Transverse colon (tissue), 4 donors: ENCODE results near the gene SPAG17. TPM values are rescaled to one million over a fixed set of nuclear protein-coding genes. Genes with fewer than 3 reads are reported as not detected.
A peak's percentile ranks its signal among the peaks of the same experiment; 100 is the strongest.

ENCODE experiments used
- DNase-seq: peaks from one replicate; pipeline ENCODE4 v3.0.0-alpha.2; 2019
- H3K27ac ChIP-seq, 4 donors: fragments of 200-600 bp; sonication (generic); 2 replicates each; pipeline ENCODE4 v1.5.1; 2016 to 2018; ENCODE audit warnings: inconsistent platforms in 4 of 4
- H3K27me3 ChIP-seq: fragments of 200-600 bp; sonication (generic); 2 replicates; pipeline ENCODE4 v1.5.1; 2017; ENCODE audit warnings: inconsistent platforms
- H3K36me3 ChIP-seq, 4 donors: fragments of 200-600 bp; sonication (generic); 2 replicates each; pipeline ENCODE4 v1.5.1; 2017 to 2019; ENCODE audit warnings: inconsistent platforms in 4 of 4
- H3K4me1 ChIP-seq, 4 donors: fragments of 200-600 bp; sonication (generic); 2 replicates each; pipeline ENCODE4 v1.5.1; 2017 to 2020; ENCODE audit warnings: inconsistent platforms in 4 of 4
- H3K4me3 ChIP-seq, 4 donors: fragments of 200-600 bp; sonication (generic); 1 replicate in 1 of 4; 2 replicates in 3 of 4; pipeline versions ENCODE4 v1.5.1 to v1.6.1; 2017 to 2019; ENCODE audit warnings: inconsistent platforms in 4 of 4
- H3K9me3 ChIP-seq, 2 donors: fragments of 200-600 bp; sonication (generic); 2 replicates each; pipeline ENCODE4 v1.5.1; 2017 to 2019; ENCODE audit warnings: inconsistent platforms in 2 of 2
- CTCF ChIP-seq, 5 experiments: fragments of 200-600 bp in 3 of 5; fragments of 450-650 bp in 2 of 5; sonication (generic) in 3 of 5; IDR thresholded peaks; 1 replicate in 2 of 5; 2 replicates in 3 of 5; pipeline ENCODE4 v1.5.1; 2016 to 2017; ENCODE audit warnings: antibody characterized with exemption in 5 of 5, inconsistent platforms in 3 of 5, mild to moderate bottlenecking in 2 of 5, moderate library complexity in 1 of 5
- EP300 ChIP-seq: sonication (generic); formaldehyde crosslinking; IDR thresholded peaks from one replicate; pipeline ENCODE4 v1.6.1; 2017; ENCODE audit warnings: antibody characterized with exemption, low read depth
- POLR2A ChIP-seq: fragments of 450-650 bp; IDR thresholded peaks from one replicate; pipeline ENCODE4 v1.6.1; 2016; ENCODE audit warnings: antibody characterized with exemption, mild to moderate bottlenecking, moderate library complexity
- POLR2AphosphoS5 ChIP-seq, 3 donors: sonication (generic); formaldehyde crosslinking; IDR thresholded peaks; one replicate each; pipeline ENCODE4 v1.6.1; 2016; ENCODE audit warnings: antibody characterized with exemption in 3 of 3
- WGBS, 2 donors: methylation state at CpG; one replicate each; pipeline ENCODE4 v1.1.5; 2018; ENCODE audit warnings: low coverage in 1 of 2; 5-methylcytosine and 5-hydroxymethylcytosine counted together
- in situ Hi-C, 4 donors: fragments of 200-750 bp; cut with MboI; loops; one replicate each; pipeline versions ENCODE4 v1.15.0 to v1.15.1; 2017; ENCODE audit warnings: low sequenced_read_pairs in 3 of 4, low pct_ligation_motif_present in 1 of 4, low pct_unique_long_range_greater_than_20kb in 1 of 4
- intact Hi-C: fragments of 100-400 bp; cut with DNase I; formaldehyde crosslinking; loops from one replicate; pipeline ENCODE4 v1.15.1; 2023; ENCODE audit warnings: low total_unique reads
- total RNA-seq, 4 donors: library from RNA; depleted of rRNA; stranded (reverse); fragments of >200 nt; gene quantifications; one replicate each; pipeline ENCODE4 v1.1.0, GENCODE V29; 2016

Gene SPAG17
- total RNA-seq: not detected

- Histone ChIP-seq H3K9me3 (no peaks in the 10 kb centered on the region), H3K4me3 (peak within 1 kb of the TSS in 2 of 4 donors; percentile 17 to 41), H3K27ac (no peak within 1 kb of the TSS), H3K36me3 (no peaks in the 10 kb centered on the region), H3K4me1 (peaks cover 0 to 9% (median 0%) of the 10 kb centered on the region in 4 donors), H3K27me3 (no peaks in the 10 kb centered on the region)
- WGBS, 2 donors: 14% methylated on average over 4 to 30 of the region's 30 CpGs
- intact Hi-C loops (no loop called here), in situ Hi-C loops (no loop called here)
- TF ChIP-seq EP300: no peak
- TF ChIP-seq POLR2AphosphoS5 (IDR thresholded peaks at IDR 0.05): no peak
- no peak for TF ChIP-seq CTCF (IDR thresholded peaks at IDR 0.05)
- no peak for TF ChIP-seq POLR2A
- peak; percentile 48 for DNase-seq
These were observed at the start of gene SPAG17 for GRCh38 chr1:118185084-118185832. SPAG17 (minus strand) TSS chr1:118185228; CDS start chr1:118185157, 71 bp downstream.

- WGBS, 2 donors: 84 to 87% methylated on average over 3 to 6 of the region's 6 CpGs
- Histone ChIP-seq H3K27ac (no peak overlapping the region), H3K27me3 (no peaks in the 10 kb centered on the region), H3K36me3 (no peaks in the 10 kb centered on the region), H3K9me3 (no peaks in the 10 kb centered on the region), H3K4me1 (no peaks in the 10 kb centered on the region), H3K4me3 (no peak overlapping the region)
- intact Hi-C loops (no loop called here), in situ Hi-C loops (no loop called here)
- DNase-seq: no peak
- no peak for TF ChIP-seq POLR2A
- no peak for TF ChIP-seq EP300
- no peak for TF ChIP-seq CTCF (IDR thresholded peaks at IDR 0.05)
- TF ChIP-seq POLR2AphosphoS5 (IDR thresholded peaks at IDR 0.05): no peak
These were observed 40.4 kb upstream of the SPAG17 start for GRCh38 chr1:118225471-118225870.

- no peak for DNase-seq
- H3K36me3 ChIP-seq: no peaks in the 10 kb centered on the region
- TF ChIP-seq EP300 (no peak), CTCF (IDR thresholded peaks at IDR 0.05) (peak in 1 of 5 experiments; percentile 8)
- H3K27me3 ChIP-seq: no peaks in the 10 kb centered on the region
- no peak overlapping the region for H3K27ac ChIP-seq
- no peaks in the 10 kb centered on the region for H3K9me3 ChIP-seq
- WGBS, 2 donors: 71% methylated on average over 1 of the region's 1 CpG; no CpG with 5 or more reads in 1 of the 2 donors
- intact Hi-C loops (no loop called here), in situ Hi-C loops (no loop called here)
- no peak overlapping the region for H3K4me3 ChIP-seq
- no peaks in the 10 kb centered on the region for H3K4me1 ChIP-seq
These were observed 38.4 kb upstream of the SPAG17 start for GRCh38 chr1:118223426-118223825.

- Histone ChIP-seq H3K4me3 (no peak overlapping the region), H3K4me1 (no peaks in the 10 kb centered on the region), H3K36me3 (no peaks in the 10 kb centered on the region), H3K27me3 (no peaks in the 10 kb centered on the region), H3K9me3 (no peaks in the 10 kb centered on the region), H3K27ac (no peak overlapping the region)
- TF ChIP-seq EP300 (no peak), POLR2AphosphoS5 (IDR thresholded peaks at IDR 0.05) (no peak), POLR2A (no peak), CTCF (IDR thresholded peaks at IDR 0.05) (no peak)
- in situ Hi-C loops (no loop called here), intact Hi-C loops (no loop called here)
- no peak for DNase-seq
- 67 to 81% methylated on average over 2 of the region's 2 CpGs for WGBS, 2 donors
These were observed 34.4 kb upstream of the SPAG17 start for GRCh38 chr1:118219438-118219837.
